NCI-H2171 (cell line): ENCODE results near the gene KIF3C.
A peak's percentile ranks its signal among the peaks of the same experiment; 100 is the strongest.
"Not testable (repeated sequence)": the region's sequence is repeated elsewhere in the genome, so short reads cannot be mapped to it uniquely, and the experiment has no call there.

ENCODE experiments used
- DNase-seq: peaks from one replicate; lab custom pipeline; 2025; lab: John Stamatoyannopoulos, UW

Gene KIF3C

GRCh38 chr2:25960920-25961319 is 21.4 kb downstream of the KIF3C start:
- DNase-seq: no peak

- DNase-seq: no peak
Observed at GRCh38 chr2:25960396-25960795, 21.9 kb downstream of the KIF3C start.

GRCh38 chr2:25958611-25959010 is 23.7 kb downstream of the KIF3C start:
- not testable (repeated sequence) for DNase-seq

- DNase-seq: no peak
Observed at GRCh38 chr2:25957743-25958142, 24.6 kb downstream of the KIF3C start.

DNA sequence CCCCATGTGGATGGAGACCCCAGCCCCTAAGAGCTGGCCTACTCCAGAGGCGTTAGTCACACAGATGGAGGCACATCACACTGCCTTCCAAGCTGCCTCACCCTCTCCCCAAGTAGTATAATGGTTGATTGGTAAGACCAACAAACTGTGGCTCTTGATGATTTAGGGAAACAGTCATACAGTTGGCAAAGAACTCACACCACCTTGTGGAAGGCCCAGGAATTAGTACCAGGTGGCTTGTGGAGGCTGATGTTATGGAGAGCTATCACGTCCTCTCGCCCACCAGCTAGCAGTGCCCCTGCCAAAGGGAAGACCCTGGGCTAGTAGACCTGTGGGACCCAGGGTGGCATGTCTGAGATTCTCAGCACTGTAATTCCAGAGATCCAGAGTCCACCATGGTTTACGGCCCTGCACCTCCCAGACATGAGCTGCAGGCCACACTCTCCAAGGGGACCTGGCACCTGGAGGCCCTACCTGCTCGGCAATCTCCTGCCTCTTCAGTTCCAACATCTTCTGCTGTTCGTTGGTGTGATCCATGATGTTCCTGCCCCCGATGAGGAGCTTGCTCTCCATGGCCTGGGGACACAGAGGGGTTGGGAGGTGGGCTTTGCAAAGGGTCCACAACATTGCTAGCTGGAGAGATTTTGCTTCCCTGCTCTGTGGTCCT is 26.3 kb downstream of the KIF3C start:
- DNase-seq: no peak

DNA sequence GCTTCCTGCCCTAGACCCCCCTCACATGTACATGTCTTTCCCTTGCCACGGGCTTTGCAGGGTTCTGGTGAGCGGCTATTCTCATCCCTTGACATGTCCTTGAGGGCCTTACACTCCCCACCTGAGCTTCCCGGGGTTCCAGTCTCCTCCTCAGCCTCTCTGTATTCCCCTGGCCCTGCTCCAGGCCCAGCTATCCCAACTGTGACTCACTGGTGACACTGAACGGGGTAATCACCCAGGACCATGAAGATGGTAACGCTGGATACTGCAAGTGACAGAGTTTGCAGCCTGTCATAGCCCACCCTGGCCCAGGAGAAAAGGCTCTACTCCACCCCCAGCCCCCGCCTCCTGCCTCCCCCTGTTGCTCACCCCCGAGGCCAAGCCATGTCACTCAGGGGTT is 27.3 kb downstream of the KIF3C start:
- DNase-seq: no peak

- DNase-seq: no peak
Observed at GRCh38 chr2:25954199-25954752, 28.0 kb downstream of the KIF3C start.

- DNase-seq: peak; percentile 78
Observed at GRCh38 chr2:25951071-25951547, 31.2 kb downstream of the KIF3C start.

DNA sequence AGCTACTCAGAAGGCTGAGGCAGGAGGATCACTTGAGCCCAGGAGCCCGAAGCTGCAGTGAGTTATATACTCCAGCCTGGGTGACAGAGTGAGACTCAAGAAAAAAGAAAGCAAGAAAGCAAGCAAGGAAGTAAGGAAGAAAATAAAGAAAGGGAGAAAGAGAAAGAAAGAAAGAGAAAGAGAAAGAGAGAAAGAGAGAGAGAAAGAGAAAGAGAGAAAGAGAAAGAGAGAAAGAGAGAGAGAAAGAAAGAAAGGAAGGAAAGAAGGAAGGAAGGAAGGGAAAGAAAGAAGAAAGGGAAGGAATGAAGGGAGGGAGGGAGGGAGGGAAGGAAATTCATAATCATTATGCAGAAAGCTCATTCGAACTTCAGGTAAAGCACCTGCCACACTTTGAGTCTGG is 33.9 kb downstream of the KIF3C start:
- DNase-seq: no peak

- DNase-seq: no peak
Observed at GRCh38 chr2:25941042-25941441, 41.3 kb downstream of the KIF3C start.

- no peak for DNase-seq
Observed at GRCh38 chr2:25939257-25939668, 43.0 kb downstream of the KIF3C start.

DNA sequence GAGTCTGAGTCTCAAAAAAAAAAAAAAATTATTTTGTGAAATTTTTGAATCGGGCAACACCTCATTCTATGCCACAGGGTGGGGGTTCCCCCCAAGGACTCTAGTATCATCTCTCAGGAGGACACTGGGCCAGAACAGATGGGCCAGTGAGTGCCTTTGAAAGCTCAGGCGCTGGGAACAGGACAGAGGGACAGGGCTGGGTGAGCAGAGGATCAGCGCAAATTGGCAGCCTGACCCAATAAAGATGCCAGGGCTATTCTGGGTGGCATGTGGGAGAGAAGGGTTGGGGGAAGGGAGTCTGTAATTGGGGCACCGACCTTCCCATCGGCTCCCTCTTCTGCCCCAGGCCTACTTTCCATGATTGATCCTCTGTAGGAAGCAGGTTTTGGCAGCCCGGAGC is 44.0 kb downstream of the KIF3C start:
- no peak for DNase-seq

- DNase-seq: no peak
Observed at GRCh38 chr2:25936889-25937545, 45.3 kb downstream of the KIF3C start.

DNA sequence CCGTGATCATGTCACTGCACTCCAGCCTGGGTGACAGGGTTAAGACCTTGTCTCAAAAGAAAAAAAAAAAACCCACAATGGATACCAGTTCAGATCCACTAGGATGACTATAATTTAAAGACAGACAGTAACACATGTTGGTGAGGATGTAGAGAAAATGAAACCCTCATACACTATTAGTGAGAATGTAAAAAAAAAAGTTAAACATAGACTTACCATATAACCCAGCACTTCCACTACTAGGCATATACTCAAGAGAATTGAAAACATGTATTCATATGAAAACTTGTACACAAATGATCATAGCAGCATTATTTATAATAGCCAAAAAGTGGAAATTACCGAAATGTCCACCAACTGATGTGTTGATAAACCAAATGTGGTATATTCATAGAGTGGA is 48.7 kb downstream of the KIF3C start:
- no peak for DNase-seq

- no peak for DNase-seq
Observed at GRCh38 chr2:25929789-25930473, 52.4 kb downstream of the KIF3C start.

DNA sequence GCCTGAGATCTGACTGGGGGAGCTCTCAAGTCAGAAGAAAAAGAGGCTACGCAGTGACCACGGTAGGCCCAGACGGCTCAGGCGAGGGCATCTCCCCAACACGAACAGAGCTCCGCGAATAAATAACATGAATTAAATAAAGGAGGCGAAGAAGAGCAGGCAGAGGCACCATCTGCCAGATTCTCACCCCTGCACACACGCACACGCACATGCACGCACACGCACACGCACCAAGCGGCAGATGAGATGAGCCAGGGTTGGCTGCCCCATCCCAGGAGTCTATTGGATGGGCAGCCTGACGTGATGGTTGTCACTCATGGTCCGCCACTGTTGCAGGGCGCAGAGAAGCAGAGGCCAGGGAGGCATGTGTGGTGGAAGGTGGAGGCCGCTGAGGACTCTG is 53.6 kb downstream of the KIF3C start:
- DNase-seq: no peak

- DNase-seq: no peak
Observed at GRCh38 chr2:25926984-25927756, 55.1 kb downstream of the KIF3C start.

GRCh38 chr2:25922501-25922900 is 59.8 kb downstream of the KIF3C start:
- DNase-seq: no peak

- no peak for DNase-seq
Observed at GRCh38 chr2:25920786-25921415, 61.4 kb downstream of the KIF3C start.

GRCh38 chr2:25920336-25920735 is 62.0 kb downstream of the KIF3C start:
- DNase-seq: no peak

GRCh38 chr2:25917832-25918231 is 64.5 kb downstream of the KIF3C start:
- DNase-seq: no peak

- not testable (repeated sequence) for DNase-seq
Observed at GRCh38 chr2:25917411-25917810, 64.9 kb downstream of the KIF3C start.
